GM11168 (cell line): ENCODE data around the gene PRPF6.

Experiments
- in situ Hi-C: fragments of 300-500 bp; cut with MboI; formaldehyde crosslinking; loops from one replicate; pipeline ENCODE4 v1.12.0; 2022; ENCODE audit warnings: low sequenced_read_pairs; ENCODE audit not compliant: unreplicated experiment

PRPF6 gene

GRCh38 chr20:64041040-64041780 lies 60.3 kb downstream of the PRPF6 start:
- in situ Hi-C loops = no loop called here

GRCh38 chr20:64041781-64042053 lies 60.8 kb downstream of the PRPF6 start:
- in situ Hi-C loops = no loop called here

GRCh38 chr20:64042054-64042781 lies 61.3 kb downstream of the PRPF6 start:
- in situ Hi-C loops = no loop called here

- in situ Hi-C loops = no loop called here
Observed at GRCh38 chr20:64043768-64044167, 62.8 kb downstream of the PRPF6 start.

GRCh38 chr20:64044484-64045247 lies 63.7 kb downstream of the PRPF6 start:
- in situ Hi-C loops = no loop called here

GRCh38 chr20:64045346-64046011 lies 64.5 kb downstream of the PRPF6 start:
- in situ Hi-C loops = no loop called here

- in situ Hi-C loops = no loop called here
Observed at GRCh38 chr20:64047046-64047389, 66.1 kb downstream of the PRPF6 start.

GRCh38 chr20:64047968-64048401 lies 67.1 kb downstream of the PRPF6 start:
- in situ Hi-C loops = no loop called here

GRCh38 chr20:64048402-64049044 lies 67.6 kb downstream of the PRPF6 start:
- in situ Hi-C loops = no loop called here

- in situ Hi-C loops = no loop called here
Observed at GRCh38 chr20:64049060-64049877, 68.3 kb downstream of the PRPF6 start, which contains the start of gene SOX18. Gene SOX18, minus strand, starts transcription at chr20:64049639. Its CDS starts 123 bp downstream, at chr20:64049516.

GRCh38 chr20:64049878-64050260 lies 68.9 kb downstream of the PRPF6 start:
- in situ Hi-C loops = no loop called here

GRCh38 chr20:64050261-64051032 lies 69.5 kb downstream of the PRPF6 start:
- in situ Hi-C loops = no loop called here

GRCh38 chr20:64051033-64051452 lies 70.1 kb downstream of the PRPF6 start:
- in situ Hi-C loops = no loop called here

- in situ Hi-C loops = no loop called here
Observed at GRCh38 chr20:64051561-64052325, 70.8 kb downstream of the PRPF6 start.

GRCh38 chr20:64052326-64052722 lies 71.4 kb downstream of the PRPF6 start:
- in situ Hi-C loops = no loop called here

- in situ Hi-C loops = no loop called here
Observed at GRCh38 chr20:64052987-64053840, 72.3 kb downstream of the PRPF6 start.
